GM18909 (cell line): ENCODE results near the gene LBP.
"Not testable (repeated sequence)": the region's sequence is repeated elsewhere in the genome, so short reads cannot be mapped to it uniquely, and the experiment has no call there.

ENCODE experiments used
- ATAC-seq: cut with Tn5 transposase; IDR thresholded peaks from one replicate; pipeline ENCODE4 v1.9.1; 2021; ENCODE audit warnings: mild to moderate bottlenecking; ENCODE audit not compliant: unreplicated experiment, poor library complexity

The LBP gene, protein sequence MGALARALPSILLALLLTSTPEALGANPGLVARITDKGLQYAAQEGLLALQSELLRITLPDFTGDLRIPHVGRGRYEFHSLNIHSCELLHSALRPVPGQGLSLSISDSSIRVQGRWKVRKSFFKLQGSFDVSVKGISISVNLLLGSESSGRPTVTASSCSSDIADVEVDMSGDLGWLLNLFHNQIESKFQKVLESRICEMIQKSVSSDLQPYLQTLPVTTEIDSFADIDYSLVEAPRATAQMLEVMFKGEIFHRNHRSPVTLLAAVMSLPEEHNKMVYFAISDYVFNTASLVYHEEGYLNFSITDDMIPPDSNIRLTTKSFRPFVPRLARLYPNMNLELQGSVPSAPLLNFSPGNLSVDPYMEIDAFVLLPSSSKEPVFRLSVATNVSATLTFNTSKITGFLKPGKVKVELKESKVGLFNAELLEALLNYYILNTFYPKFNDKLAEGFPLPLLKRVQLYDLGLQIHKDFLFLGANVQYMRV

DNA sequence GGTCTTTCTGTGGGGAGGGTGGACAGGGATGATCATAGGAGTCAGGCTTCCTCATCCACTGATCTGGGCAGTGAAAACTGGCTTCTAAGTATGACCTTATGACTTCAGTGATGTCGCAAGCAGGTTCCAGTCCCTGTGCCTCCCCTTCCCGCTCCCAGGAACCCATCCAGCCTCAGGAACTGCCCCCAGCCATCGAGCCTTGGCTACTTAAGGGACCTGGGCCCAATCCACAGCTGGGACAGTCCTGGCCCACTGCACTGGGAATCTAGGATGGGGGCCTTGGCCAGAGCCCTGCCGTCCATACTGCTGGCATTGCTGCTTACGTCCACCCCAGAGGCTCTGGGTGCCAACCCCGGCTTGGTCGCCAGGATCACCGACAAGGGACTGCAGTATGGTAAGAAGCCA is at the start of gene LBP:
Gene LBP, plus strand, starts transcription at position 236 of the 405 bp plus-strand sequence. Its CDS starts 35 bp downstream, at position 271.
- no peak for ATAC-seq

DNA sequence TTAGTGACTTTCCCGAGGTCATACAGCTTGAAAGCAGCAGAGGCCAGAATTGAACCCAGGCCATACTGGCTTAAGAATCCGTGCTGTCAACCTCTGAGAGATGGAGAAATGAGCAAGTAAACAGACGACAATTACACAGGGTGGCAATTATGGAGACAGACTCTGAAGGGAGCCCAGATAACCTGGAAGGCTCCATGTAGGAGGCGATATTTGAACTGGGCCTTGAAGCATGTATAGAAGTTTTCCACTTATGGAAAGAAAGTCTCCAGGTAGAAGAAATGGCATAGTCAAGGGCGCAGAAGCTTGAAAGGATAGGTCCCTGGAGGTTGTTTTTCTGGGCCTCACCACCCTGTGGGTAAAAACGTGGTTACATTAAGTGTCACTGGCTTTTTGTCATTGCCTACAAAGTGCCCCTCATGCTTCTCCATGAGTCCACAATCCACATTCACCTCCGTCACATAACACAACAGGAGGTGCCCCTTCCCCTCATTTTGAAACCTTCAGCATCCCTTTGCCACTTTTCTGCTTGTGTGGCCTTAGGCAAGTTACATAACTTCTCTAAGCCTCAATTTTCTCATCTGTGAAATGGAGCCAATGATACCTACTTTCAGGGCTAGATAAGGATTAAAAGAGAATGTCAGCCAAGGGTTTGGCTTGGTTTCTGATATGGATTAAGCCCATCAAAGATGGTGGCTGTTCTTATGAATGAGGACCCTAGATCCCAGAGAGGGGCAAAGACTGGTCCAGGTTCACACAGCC is 48.2 kb upstream of the LBP start:
- no peak for ATAC-seq

DNA sequence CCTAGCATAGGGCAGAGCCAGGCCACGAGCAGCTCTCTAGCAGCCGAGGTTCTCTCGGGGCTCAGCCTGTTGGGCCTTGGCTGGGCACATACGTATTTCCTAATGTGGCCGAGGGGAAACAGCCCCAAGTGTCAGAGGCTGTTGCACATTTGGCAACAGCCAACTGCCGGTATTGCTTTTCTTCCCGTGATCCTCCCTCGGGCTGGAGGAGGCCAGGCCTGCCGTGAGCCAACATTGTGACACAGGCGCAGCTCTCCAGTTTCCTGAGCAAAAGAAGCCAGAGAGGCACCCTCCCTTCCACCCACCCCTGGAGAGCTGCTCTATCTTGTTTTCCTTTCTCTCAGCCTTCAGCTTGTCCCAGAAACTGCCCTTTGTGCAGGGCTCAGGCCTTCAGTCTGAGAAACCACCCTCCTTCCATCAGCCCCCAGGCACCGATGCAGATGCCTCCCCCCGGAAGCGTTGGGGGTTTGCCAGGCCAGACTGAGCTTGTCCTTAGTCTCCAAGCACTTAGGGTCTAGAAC is 47.5 kb upstream of the LBP start:
- no peak for ATAC-seq

DNA sequence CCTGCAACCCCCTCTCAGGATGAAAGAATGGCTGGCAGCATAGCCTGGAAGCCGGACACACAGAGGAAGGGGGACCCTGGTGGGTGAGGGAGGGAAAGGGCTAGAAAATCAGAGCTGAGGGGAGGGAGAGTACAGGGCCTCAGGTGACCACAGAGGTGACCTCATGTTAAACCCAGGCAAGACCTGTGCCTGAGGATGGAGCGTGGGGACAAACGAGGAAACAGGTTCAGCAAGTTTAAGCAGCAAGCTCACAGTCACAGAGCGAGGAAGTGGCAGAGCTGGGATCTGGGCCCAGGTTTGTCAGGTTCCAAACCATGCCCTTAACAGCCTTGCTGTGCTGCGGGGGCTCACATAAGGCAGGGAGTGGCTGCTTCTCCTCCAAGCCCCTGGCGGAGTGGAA is 46.3 kb upstream of the LBP start:
- no peak for ATAC-seq

DNA sequence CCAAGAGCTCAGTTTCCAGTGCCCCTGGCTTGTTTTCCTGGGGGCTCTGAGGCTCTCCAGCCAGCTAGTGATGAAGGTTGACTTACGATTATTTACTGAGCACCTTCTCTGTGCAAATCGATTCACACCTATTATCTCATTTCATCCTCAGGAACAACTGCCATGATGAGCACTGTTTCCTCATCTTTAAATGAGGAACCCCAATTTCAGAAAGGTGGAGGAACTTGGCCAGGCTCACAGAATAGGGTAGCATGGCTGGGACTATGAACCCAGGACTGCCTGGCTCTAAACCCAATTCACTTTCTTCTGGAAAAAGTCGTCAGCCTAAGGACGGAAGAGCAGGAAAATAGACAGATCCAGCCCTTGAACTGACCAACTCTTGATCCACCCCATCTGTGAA is 45.8 kb upstream of the LBP start:
- ATAC-seq: no peak

DNA sequence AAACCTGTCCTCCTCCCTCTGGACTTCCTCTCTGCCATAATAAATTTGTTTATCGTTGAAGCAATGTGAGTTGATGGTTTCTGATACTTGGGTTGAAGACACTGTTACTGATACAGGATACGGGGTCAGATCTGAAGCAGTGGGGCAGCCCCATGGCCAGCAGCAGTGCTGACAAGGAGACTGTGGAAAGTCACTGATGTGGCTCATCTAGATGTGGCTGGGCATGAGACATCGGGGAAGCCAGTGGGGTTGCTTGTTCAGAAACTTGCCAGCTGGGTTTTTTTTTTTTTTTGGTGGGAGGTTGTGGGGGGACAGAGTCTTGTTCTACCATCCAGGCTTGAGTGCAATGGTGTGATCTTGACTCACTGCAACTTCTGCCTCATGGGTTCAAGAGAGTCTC is 45.0 kb upstream of the LBP start:
- no peak for ATAC-seq

DNA sequence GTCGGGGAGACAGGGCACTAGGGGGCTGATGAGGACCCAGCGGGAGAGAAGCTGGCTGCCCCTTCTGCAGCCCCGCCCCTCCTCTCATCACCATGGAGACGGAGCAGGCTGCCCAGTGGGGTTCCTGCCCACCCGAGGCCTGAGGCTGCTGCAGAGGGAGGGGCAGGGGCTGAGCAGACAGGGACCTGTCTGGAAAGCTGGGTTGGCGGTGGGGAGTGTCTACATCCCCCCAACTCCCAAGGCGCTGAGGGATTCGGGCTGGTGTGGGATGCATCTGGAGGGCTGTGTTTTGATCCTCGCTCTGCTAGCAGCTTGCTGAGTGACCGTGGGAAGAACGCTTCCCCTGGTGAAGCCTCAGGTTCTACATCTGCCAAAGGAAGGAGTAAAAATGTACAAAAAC is 43.5 kb upstream of the LBP start:
- no peak for ATAC-seq

DNA sequence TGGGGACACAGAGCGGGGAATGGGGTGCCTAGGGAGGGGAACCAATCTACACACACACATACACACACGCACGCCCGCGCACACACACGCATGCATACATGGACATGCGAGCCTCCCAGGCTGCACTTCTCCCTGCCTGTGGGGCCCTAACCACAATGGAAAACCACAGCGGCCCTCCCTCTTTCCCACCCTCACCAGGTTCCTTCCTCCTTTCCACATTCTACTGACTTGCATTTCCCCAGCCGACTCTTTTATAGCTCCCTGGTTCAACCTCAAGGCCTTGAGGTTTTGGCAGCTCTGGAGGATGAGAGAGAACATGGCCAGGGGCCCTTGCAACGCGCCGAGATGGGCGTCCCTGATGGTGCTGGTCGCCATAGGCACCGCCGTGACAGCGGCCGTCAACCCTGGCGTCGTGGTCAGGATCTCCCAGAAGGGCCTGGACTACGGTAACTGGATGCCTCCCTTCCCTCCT is 42.3 kb upstream of the LBP start, which contains the start of gene BPI:
Gene BPI, plus strand, starts transcription at position 249 of the 472 bp plus-strand sequence. Its CDS starts 68 bp downstream, at position 317.
- no peak for ATAC-seq

DNA sequence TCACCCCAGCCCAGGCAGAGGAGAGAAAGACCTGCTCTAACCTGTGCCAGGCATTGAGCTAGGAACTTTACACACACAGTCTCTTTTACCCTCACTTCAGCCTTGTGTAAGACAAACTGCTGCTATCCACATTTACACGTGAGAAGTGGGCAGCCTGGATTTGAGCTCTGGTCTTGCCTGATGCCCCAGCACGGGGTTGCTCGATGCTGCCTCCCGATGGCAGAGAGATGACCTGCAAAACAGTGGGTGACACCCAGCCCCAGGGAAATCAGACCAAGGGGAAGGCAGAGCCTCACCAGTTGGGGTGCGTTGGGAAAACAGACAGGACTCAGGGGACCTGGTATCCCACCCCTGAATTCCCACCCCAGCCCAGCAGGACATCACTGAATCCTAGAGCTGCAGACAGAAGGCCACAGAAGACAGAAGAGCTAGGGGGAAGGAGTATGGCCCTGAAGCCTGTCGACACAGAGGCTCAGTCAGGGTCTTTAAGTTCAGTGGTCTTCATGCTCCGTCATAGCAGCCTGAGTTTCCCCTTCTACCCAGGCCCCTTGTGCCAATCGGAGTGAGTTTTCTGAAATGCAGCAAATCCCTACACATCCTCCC is 41.3 kb upstream of the LBP start:
- no peak for ATAC-seq

DNA sequence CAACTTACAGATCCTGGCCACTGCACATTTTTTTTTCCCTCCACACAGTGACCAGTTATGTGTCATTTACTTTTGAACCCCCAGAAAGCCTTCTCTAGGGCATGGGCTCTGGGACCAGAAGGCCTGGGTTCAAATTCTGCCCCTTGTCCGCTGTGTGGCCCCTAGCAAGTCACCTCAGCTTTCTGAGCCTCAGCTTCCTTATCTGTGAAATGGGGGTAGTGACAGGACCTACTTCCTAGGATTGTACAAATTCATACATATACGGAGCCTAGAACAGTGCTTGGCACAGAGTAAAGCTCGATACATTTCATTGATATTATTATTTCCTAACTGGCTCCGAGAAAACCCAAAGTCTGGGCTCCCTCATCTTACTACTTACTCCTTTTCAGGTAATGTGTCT is 40.7 kb upstream of the LBP start:
- no peak for ATAC-seq

DNA sequence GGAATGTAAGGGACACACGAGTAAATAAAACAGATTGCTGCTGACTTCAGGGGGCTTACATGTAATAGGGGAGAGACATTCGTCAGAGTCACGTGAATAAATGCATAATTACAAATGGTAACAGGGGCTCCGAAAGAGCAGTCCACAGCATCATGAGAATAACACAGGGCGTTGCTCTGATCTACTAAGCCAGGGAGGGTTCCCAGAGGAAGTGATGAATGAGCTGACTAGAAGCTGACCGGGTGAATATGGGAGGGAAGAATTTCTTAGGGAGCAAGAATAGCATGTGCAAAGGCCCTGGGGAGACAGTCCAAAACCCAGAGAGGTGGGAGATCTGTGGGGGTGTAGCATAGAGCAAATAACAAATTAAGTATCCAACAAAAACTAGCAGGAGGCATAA is 39.9 kb upstream of the LBP start:
- ATAC-seq: no peak

DNA sequence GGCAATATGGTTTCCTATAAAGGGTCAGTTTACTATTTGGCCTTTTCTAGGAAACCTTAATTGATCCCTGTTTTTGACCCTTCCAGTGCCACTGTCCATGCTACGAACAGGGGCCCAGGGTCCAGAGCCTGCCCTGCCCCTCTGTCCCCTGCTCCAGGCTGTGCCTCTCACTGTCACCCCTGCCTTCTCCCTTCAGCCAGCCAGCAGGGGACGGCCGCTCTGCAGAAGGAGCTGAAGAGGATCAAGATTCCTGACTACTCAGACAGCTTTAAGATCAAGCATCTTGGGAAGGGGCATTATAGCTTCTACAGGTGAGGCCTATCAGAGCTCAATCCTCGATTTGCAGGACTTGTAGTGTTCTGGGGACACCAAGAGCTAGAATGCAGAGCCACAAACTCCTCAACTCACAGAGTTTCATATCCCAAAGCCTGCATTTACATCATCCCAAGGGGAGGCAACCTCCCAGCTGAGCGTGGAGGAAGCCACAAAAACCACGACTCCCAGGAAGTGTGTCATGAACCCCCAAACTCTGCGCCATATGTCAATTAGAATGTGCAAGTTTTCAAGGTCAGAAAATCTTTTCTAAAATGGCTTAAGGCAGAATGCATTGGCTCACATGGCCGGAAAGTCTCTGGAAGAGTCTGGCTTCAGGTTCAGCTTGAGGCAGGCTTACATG is 38.8 kb upstream of the LBP start:
- ATAC-seq: no peak

DNA sequence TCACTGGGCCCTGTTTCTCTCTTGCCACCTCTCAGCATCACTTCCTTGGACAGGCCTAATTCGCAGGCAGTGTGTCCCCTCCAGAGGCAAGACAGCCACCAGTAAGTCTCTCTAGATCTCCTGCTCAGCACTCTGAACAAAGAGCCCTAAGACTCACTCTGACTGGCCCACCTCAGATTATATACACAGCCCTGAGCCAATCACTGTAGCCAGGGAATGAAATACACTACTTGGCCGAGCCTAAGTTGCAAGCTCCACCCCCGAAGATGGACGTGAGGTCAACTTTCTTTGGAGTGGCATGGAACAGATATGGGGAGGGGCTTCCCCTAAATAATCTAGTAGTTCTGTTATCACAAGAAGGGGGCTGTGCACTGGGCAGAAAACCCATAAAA is 38.2 kb upstream of the LBP start:
- ATAC-seq: no peak

DNA sequence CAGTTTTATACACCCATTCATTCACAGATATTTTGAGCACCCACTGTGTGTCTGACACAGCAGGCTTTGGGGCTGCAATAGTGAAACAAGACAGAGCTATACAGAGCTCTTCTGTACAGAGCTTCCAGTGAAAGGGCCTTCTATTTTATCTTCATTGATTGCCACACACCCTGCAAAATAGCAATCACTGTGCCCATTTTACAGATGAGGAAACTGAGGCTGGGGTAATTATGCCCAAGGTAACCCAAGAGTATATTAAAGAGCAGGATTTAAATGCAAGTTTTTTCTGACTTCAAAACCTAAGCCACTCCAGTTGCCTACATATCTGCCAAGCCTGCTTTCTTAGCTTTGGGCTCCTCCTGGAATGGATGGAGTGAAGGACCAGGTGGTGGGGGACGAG is 37.8 kb upstream of the LBP start:
- ATAC-seq: no peak

DNA sequence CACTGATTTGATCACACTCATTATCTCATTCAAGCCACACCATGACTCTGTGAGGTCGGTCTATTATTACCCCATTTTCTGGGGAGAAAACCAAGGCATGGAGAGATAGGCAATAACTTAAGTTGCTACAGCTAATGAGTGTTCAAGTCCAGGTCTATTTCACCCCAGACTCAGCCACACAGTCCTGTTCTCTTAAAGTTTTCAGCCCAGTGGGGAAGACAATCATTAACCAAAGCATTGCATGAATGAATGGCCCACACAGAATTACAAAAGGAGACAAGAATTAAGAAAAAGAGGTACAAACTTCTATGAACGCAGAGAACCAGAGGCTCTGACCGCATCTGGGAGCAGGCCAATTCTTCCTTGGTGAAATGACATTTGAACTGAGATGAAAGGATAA is 35.2 kb upstream of the LBP start:
- no peak for ATAC-seq

DNA sequence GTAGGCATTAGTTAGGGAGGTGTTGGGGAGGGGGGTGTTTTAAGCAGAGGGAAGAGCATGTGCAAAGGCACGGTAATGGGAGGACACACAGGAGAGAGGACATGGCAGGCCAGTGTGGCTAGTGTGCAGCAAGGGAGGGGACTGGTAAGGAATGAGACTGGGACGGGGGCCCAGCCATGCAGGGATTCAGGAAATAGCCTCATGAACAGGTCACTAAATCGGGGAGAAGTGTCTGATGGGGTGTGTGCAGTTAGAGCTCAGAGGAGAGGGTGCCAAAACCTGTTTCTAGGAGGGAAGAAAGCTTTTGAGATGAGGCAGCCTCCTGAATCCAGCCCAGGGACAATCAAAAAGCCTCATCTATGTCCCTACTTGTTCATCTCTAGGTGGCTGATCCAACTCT is 34.8 kb upstream of the LBP start:
- no peak for ATAC-seq

DNA sequence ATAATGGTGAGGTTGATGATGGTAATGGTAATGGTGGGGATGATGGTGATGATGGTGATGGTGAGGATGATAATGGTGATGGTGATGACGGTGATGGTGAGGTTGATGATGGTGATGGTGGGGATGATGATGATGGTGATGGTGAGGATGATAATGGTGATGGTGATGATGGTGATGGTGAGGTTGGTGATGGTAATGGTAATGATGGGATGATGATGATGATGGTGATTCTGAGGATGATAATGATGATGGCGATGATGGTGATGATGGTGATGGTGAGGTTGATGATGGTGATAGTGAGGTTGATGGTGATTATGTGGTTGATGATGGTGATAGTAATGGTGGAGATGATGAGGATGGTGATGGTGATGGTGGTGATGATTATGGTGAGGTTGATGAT is 32.6 kb upstream of the LBP start:
- no peak for ATAC-seq

DNA sequence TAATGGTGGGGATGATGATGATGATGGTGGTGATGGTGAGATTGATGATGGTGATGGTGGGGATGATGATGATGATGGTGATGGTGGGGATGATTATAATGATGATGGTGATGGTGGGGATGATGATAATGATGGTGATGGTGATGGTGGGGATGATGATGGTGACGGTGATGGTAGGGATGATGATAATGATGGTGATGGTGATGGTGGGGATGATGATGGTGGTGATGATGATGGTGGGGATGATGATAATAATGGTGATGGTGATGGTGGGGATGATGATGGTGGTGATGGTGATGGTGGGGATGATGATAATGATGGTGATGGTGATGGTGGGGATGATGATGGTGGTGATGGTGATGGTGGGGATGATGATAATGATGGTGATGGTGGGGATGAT is 31.9 kb upstream of the LBP start:
- not testable (repeated sequence) for ATAC-seq

DNA sequence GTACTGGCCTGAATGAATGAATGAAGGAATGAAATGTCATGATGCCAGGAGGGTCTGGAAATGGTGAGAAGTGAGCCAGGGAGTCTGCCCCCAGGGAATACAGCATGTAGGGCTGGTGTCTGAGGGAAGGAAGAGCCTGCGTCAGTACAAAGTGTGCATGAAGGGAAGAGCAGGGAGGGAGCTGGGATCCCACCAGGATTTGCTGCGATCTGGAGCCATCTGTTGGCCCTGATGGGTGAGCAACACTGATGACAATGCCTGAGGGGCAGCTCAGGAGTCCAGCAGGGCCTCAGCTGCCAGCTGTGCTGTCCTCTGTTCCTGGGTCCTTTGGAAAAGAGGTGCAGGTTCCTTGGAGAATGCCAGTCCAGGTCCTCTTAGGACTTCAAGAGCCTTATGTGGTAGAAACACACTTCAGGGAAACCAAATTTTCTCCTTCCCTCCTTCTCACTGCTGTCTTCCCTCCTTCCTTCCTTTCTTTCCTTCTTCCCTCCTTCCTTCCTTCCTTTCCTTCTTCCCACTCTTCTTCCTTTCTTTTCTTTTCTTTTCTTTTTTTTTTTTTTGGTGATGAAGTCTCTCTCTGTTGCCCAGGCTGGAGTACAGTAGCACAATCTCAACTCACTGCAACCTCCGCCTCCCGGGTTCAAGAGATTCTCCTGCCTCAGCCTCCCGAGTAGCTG is 30.9 kb upstream of the LBP start:
- no peak for ATAC-seq

DNA sequence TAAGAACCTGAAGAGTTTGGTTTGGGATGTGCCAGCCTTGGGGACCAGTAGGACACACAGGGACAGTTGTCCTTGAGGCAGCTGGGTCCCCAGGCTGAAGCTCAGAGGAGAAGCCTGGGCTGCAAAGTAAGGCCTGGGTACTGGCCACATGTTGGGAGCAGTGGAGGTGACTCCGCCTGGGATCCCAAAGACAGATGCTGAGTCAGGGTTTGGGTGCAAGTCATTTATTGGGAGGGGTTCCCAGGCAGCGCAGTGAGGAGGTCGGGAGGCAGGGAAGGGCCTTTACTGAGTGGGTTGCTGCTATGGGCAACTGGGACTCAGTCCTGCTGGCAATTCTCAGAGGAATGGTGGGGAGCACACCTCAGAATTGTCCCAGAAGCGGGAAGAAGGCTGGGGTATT is 29.9 kb upstream of the LBP start:
- no peak for ATAC-seq
